Measurements from ENCODE around the gene RAD51B.
"Not testable (repeated sequence)": the region's sequence is repeated elsewhere in the genome, so short reads cannot be mapped to it uniquely, and the experiment has no call there.

RAD51B gene

GRCh38 chr14:68757618-68758081, 938.1 kb downstream of the RAD51B start:
- DNase-seq = no peak

- DNase-seq = no peak
Observed at GRCh38 chr14:68758301-68758700, 938.7 kb downstream of the RAD51B start.

- DNase-seq = no peak
Observed at GRCh38 chr14:68759017-68759560, 939.5 kb downstream of the RAD51B start.

- no peak for DNase-seq
Observed at GRCh38 chr14:68759937-68760336, 940.4 kb downstream of the RAD51B start.

- DNase-seq = no peak
Observed at GRCh38 chr14:68760761-68761160, 941.2 kb downstream of the RAD51B start.

GRCh38 chr14:68761391-68761790, 941.8 kb downstream of the RAD51B start:
- DNase-seq = no peak

GRCh38 chr14:68762953-68763764, 943.6 kb downstream of the RAD51B start:
- DNase-seq = no peak

- DNase-seq = not testable (repeated sequence)
Observed at GRCh38 chr14:68763843-68764242, 944.3 kb downstream of the RAD51B start.

GRCh38 chr14:68766299-68767247, 947.0 kb downstream of the RAD51B start:
- no peak for DNase-seq

GRCh38 chr14:68767248-68767645, 947.7 kb downstream of the RAD51B start:
- DNase-seq = no peak

GRCh38 chr14:68768316-68768715, 948.7 kb downstream of the RAD51B start:
- no peak for DNase-seq

- DNase-seq = no peak
Observed at GRCh38 chr14:68770051-68770450, 950.5 kb downstream of the RAD51B start.

GRCh38 chr14:68770553-68771286, 951.1 kb downstream of the RAD51B start:
- DNase-seq = no peak

- no peak for DNase-seq
Observed at GRCh38 chr14:68771631-68772030, 952.1 kb downstream of the RAD51B start.

- no peak for DNase-seq
Observed at GRCh38 chr14:68772761-68773381, 953.3 kb downstream of the RAD51B start.

GRCh38 chr14:68774771-68775613, 955.4 kb downstream of the RAD51B start:
- no peak for DNase-seq

GRCh38 chr14:68775614-68776126, 956.1 kb downstream of the RAD51B start:
- no peak for DNase-seq

- no peak for DNase-seq
Observed at GRCh38 chr14:68777644-68778043, 958.1 kb downstream of the RAD51B start.

Measured in NCI-H2107 (cell line).